Pancreas (tissue), 10 donors: Measurements from ENCODE around the gene ACBD4. TPM values are rescaled to one million over a fixed set of nuclear protein-coding genes. Genes with fewer than 3 reads are reported as not detected.
A peak's percentile ranks its signal among the peaks of the same experiment; 100 is the strongest.

Experiments
- ATAC-seq, 4 donors: fragments of 200-7000 bp; cut with Tn5 transposase; one replicate each; pipeline versions ENCODE4 v1.8.0 to v1.9.1; 2020; ENCODE audit warnings: mild to moderate bottlenecking in 4 of 4, moderate library complexity in 4 of 4
- DNase-seq, 6 donors: peaks; one replicate each; pipeline ENCODE4 v3.0.0-alpha.2; 2020
- FAIRE-seq: peaks from 2 replicates; lab custom pipeline; 2012; peaks lifted over from hg19 to GRCh38; lab: Jason Lieb, UNC
- H3K27ac ChIP-seq, 4 donors: fragments of 200-600 bp; sonication (generic); 1 replicate in 3 of 4; 2 replicates in 1 of 4; pipeline versions ENCODE4 v1.5.0 to v1.8.0; 2020
- H3K27me3 ChIP-seq, 4 donors: fragments of 200-600 bp; one replicate each; pipeline ENCODE4 v1.8.0; 2021
- H3K36me3 ChIP-seq, 3 donors: fragments of 200-600 bp; sonication (generic) in 1 of 3; one replicate each; pipeline versions ENCODE4 v1.5.0 to v1.8.0; 2020 to 2021
- H3K4me1 ChIP-seq, 3 donors: fragments of 200-600 bp; one replicate each; pipeline ENCODE4 v1.8.0; 2021
- H3K4me3 ChIP-seq, 4 donors: fragments of 200-600 bp; sonication (generic) in 2 of 4; one replicate each; pipeline versions ENCODE4 v1.5.0 to v1.8.0; 2020 to 2021
- H3K9me3 ChIP-seq, 4 donors: fragments of 200-600 bp; one replicate each; pipeline ENCODE4 v1.8.0; 2021
- WGBS, 2 donors: extraction: QIAGEN DNeasy Blood & Tissue Kit; methylation state at CpG; one replicate each; pipeline ENCODE4 v1.1.7; 2013; 5-methylcytosine and 5-hydroxymethylcytosine counted together
- intact Hi-C, 3 donors: fragments of 100-400 bp; cut with DNase I; formaldehyde crosslinking; loops; one replicate each; pipeline versions ENCODE4 v1.11.1 to v1.14.2; 2022
- polyA plus RNA-seq, 2 donors: library from polyadenylated mRNA; stranded (reverse); fragments of 200-250 nt; gene quantifications; one replicate each; pipeline ENCODE4 v1.2.3, GENCODE V29; 2013
- total RNA-seq, 6 donors: library from RNA; stranded (reverse); fragmentation: NEBNext Ultra II Directional in 4 of 6; extraction: Animal tissue kit (Norgen Biotek cat#: 25700) in 4 of 6; gene quantifications; one replicate each; pipeline versions ENCODE4 v1.2.1 to v1.2.4, GENCODE V29; 2021 to 2023
- TF ChIP-seq, protein P1 (sequence below), 4 donors: fragments of 200-600 bp; sonication (generic) in 3 of 4; IDR thresholded peaks; one replicate each; pipeline versions ENCODE4 v1.5.0 to v1.8.0; 2021; ENCODE audit warnings: antibody characterized with exemption in 4 of 4
- donor health status: healthy with polysubstance abuse.
- donor health status: DM: no; HTN: no; CAD: no; lungs with moderate emphysema.
- donor health status: DM: no; HTN: no; CAD: no.
- donor health status: control.
- donor health status: control.
- donor health status: Bipolar disorder and iron deficiency.
- donor health status: DM: yes; HTN: yes; CAD: no.
- donor health status: DM: no; HTN: no; CAD: no.
- donor health status: DM: no; HTN: no; CAD: no.
- donor health status: DM: yes; HTN: yes; CAD: no.

Gene ACBD4
- total and polyA plus RNA-seq, 8 donors = 10.6 to 39.0 (median 13.8) TPM

DNA sequence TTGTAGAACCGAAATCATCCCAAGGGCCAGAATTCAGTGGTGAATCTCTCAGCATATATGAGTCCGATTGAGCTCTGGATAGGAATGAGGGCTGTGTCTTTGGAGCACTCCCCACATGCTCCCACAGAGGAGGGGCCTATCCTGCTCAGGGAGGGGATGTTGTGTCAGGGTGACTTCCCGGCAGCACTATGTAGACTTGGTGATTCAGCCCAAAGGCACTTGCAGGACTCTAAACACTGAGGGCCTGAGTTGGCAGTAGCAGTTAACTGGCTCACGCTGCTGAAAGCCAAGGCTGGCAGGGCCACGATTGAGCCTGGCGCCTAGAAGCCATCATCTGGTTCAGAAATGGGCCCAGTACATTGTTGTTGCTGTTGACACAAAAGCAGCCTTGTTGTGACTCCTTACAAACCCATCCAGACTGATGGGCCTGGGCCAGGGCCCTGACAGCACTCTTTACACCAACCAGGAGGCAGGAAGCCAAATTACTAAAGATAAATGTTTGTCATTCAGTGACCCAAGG, 42.5 kb upstream of the ACBD4 start:
- H3K27ac ChIP-seq = peak overlapping the region in 3 of 4 donors; percentile 20 to 73 (median 52)
- DNase-seq (peak in 5 of 6 donors; percentile 44 to 56 (median 54)), ATAC-seq (peak; percentile 70 to 93 (median 90)), FAIRE-seq (peak; percentile 78)
- peaks cover 0 to 44% (median 38%) of the 10 kb centered on the region in 3 donors for H3K36me3 ChIP-seq
- H3K27me3 ChIP-seq = no peaks in the 10 kb centered on the region
- H3K4me1 ChIP-seq = peaks cover 0 to 7% (median 0%) of the 10 kb centered on the region in 3 donors
- intact Hi-C loops = loop anchor here in 1 of 3 donors (10.0 kb wide), 1 partner anchor 178 kb away; the partner anchor contains the start of gene GFAP
- TF ChIP-seq, protein P1, sequence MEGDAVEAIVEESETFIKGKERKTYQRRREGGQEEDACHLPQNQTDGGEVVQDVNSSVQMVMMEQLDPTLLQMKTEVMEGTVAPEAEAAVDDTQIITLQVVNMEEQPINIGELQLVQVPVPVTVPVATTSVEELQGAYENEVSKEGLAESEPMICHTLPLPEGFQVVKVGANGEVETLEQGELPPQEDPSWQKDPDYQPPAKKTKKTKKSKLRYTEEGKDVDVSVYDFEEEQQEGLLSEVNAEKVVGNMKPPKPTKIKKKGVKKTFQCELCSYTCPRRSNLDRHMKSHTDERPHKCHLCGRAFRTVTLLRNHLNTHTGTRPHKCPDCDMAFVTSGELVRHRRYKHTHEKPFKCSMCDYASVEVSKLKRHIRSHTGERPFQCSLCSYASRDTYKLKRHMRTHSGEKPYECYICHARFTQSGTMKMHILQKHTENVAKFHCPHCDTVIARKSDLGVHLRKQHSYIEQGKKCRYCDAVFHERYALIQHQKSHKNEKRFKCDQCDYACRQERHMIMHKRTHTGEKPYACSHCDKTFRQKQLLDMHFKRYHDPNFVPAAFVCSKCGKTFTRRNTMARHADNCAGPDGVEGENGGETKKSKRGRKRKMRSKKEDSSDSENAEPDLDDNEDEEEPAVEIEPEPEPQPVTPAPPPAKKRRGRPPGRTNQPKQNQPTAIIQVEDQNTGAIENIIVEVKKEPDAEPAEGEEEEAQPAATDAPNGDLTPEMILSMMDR (IDR thresholded peaks at IDR 0.05) = no peak
- no peak overlapping the region for H3K4me3 ChIP-seq
- H3K9me3 ChIP-seq = no peaks in the 10 kb centered on the region
- WGBS, 2 donors = 63 to 77% methylated on average over 6 of the region's 6 CpGs

- H3K27me3 ChIP-seq = no peaks in the 10 kb centered on the region
- FAIRE-seq (no peak), ATAC-seq (peak in 2 of 4 donors; percentile 17 to 38), DNase-seq (no peak)
- TF ChIP-seq, protein P1 (IDR thresholded peaks at IDR 0.05) = no peak
- 69% methylated on average over 13 of the region's 13 CpGs for WGBS, 2 donors
- H3K9me3 ChIP-seq = no peaks in the 10 kb centered on the region
- peaks cover 0 to 47% (median 38%) of the 10 kb centered on the region in 3 donors for H3K36me3 ChIP-seq
- intact Hi-C loops = loop anchor here in 1 of 3 donors (10.0 kb wide), 1 partner anchor 179 kb away; the partner anchor contains the start of gene GFAP
- H3K4me3 ChIP-seq = no peak overlapping the region
- H3K27ac ChIP-seq = peak overlapping the region in 3 of 4 donors; percentile 20 to 73 (median 52)
- peaks cover 0 to 7% (median 0%) of the 10 kb centered on the region in 3 donors for H3K4me1 ChIP-seq
Measured at GRCh38 chr17:45093444-45094110, 41.9 kb upstream of the ACBD4 start.

DNA sequence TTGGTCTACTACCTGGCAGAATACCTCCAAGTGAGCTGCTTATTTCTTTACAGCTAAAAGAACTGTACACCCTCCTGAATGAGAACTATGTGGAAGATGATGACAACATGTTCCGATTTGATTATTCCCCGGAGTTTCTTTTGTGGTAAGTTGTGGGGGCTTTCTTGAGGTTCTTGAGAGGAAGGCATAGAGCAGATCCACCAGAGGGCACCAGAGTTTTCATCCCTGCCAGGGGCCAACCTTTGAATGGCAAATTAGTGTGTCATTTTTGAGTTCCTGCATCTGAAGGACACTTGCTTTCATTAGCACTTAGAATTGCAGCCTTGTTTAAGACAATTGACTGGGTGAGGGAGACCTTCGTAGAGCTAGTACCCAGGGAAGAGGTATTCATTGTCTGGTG, 39.3 kb upstream of the ACBD4 start:
- no peaks in the 10 kb centered on the region for H3K27me3 ChIP-seq
- H3K9me3 ChIP-seq = no peaks in the 10 kb centered on the region
- FAIRE-seq (no peak), ATAC-seq (no peak), DNase-seq (no peak)
- H3K36me3 ChIP-seq = peaks cover 0 to 49% (median 46%) of the 10 kb centered on the region in 3 donors
- intact Hi-C loops = loop anchor here in 1 of 3 donors (10.0 kb wide), 1 partner anchor 181 kb away; the partner anchor contains the start of gene GFAP
- WGBS, 2 donors = 71 to 73% methylated on average over 3 of the region's 3 CpGs
- no peak overlapping the region for H3K4me3 ChIP-seq
- H3K4me1 ChIP-seq = peaks cover 0 to 7% (median 0%) of the 10 kb centered on the region in 3 donors
- TF ChIP-seq, protein P1 (IDR thresholded peaks at IDR 0.05) = no peak
- no peak overlapping the region for H3K27ac ChIP-seq

GRCh38 chr17:45096926-45097325, 38.6 kb upstream of the ACBD4 start:
- ATAC-seq = no peak
- intact Hi-C loops = loop anchor here in 1 of 3 donors (10.0 kb wide), 1 partner anchor 182 kb away; the partner anchor contains the start of gene GFAP
- 93 to 95% methylated on average over 11 of the region's 11 CpGs for WGBS, 2 donors
- Histone ChIP-seq H3K27me3 (no peaks in the 10 kb centered on the region), H3K36me3 (peaks cover 0 to 49% (median 46%) of the 10 kb centered on the region in 3 donors), H3K4me1 (peaks cover 0 to 7% (median 0%) of the 10 kb centered on the region in 3 donors), H3K27ac (no peak overlapping the region), H3K4me3 (no peak overlapping the region), H3K9me3 (no peaks in the 10 kb centered on the region)
- TF ChIP-seq, protein P1 (IDR thresholded peaks at IDR 0.05) = no peak
- no peak for DNase-seq
- no peak for FAIRE-seq
